Measurements from ENCODE around the gene IL9R.
"Not testable (repeated sequence)": the region's sequence is repeated elsewhere in the genome, so short reads cannot be mapped to it uniquely, and the experiment has no call there.

DNA sequence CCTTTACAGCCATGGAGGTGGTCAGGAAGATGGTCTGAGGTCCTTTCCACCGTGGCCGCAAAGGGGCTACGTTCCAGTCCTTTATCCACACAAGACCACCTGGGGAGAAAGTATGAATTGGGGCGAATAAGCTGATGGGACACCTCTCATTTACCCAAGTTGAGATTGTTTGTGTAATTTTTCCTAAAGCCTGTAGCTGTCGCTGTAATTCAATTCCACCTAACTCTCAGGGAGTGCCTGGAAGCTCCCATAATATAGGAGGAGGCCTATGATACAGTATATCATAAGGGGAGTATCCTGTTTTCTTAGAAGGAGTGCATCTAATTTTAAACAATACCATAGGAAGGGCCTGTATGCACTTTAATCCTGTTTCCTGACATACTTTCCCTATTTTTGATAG is 25.8 kb upstream of the IL9R start:
- TF ChIP-seq POLR2A (IDR thresholded peaks at IDR 0.05; ENCODE audit: low read length); GATA1 (IDR thresholded peaks at IDR 0.05; ENCODE audit: low read depth, low read length): not testable (repeated sequence)
